H7 (cell line): ENCODE results near the gene CCDC27. TPM values are rescaled to one million over a fixed set of nuclear protein-coding genes. Genes with fewer than 3 reads are reported as not detected.

Source experiments
- DNase-seq: peaks from one replicate; pipeline ENCODE4 v3.0.0; 2012
- H3K27me3 ChIP-seq: 2 replicates; pipeline ENCODE4 v1.6.0; 2011; ENCODE audit warnings: mild to moderate bottlenecking, low read length; ENCODE audit not compliant: control insufficient read depth, insufficient read depth
- H3K36me3 ChIP-seq: replicated peaks from 2 replicates; pipeline ENCODE4 v1.5.1; 2011; ENCODE audit warnings: low read length; ENCODE audit not compliant: control insufficient read depth, insufficient read depth
- H3K4me3 ChIP-seq: 2 replicates; pipeline ENCODE4 v1.5.1; 2011; ENCODE audit warnings: low read depth, mild to moderate bottlenecking, control low read depth, low read length, moderate library complexity; ENCODE audit not compliant: insufficient read depth
- total RNA-seq: library from RNA; depleted of rRNA; stranded (reverse); fragments of >200 nt; shearing (Covaris generic); gene quantifications from 2 replicates; pipeline ENCODE4 v1.2.3, GENCODE V29; 2014; rRNA removed

Gene CCDC27
- 0.04 and 0.07 TPM in 2 replicates for total RNA-seq

DNA sequence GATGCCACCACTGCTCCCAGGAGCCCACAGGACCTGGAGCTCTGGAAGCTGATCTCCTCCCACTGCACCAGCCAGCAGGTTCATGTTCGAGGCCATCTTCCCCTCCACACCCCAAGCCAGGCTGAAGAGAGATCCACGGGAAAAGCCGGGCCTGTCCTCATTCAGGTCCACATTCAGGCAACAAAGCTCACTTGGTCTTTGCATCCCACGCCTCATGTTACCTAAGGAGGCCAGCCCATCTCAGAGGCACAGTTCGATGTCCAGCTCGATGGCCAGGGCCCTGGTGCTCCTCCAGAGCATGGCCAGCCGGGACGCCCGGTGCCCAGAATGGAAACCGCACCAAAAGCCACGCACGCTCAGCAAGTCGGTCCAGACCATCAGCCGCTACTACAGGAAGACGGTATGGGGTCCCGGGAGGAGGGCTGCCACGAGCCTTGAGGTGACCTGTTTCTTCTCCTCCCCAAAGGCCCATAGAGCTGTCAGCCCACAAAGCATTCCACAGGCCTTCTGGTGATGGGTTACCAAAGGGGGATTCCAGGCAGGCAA is at the start of gene CCDC27:
TSS of gene CCDC27 (plus strand) at position 51 of the 546 bp plus-strand sequence. CDS start at position 83, 32 bp downstream.
- H3K36me3 ChIP-seq, result no peaks in the 10 kb centered on the region
- no peak for DNase-seq
- peaks cover 4% of the 10 kb centered on the region for H3K27me3 ChIP-seq
- H3K4me3 ChIP-seq, result no peak within 1 kb of the TSS

DNA sequence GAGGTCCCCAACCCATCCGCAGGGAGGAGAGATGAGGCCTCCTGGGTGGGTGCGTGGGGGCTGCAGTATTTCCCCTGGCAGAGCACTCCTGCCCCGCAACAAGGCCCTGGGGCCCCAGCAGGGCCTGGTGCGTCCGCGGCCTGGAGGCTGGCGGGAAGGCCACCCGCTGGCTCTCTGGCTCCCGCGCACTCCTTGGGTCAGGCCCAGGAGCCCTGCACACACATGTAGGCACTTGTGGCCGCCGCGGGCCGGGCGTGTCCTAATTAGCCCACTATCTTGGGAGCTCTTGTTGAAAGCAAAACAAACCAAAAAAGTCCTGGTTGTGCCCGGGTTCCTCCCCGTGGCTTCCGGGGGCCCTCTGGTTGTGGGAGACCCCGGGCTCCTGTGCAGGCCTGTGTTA is 49.7 kb upstream of the CCDC27 start:
- Histone ChIP-seq H3K4me3 (no peak overlapping the region), H3K36me3 (no peaks in the 10 kb centered on the region), H3K27me3 (no peaks in the 10 kb centered on the region)
- no peak for DNase-seq

DNA sequence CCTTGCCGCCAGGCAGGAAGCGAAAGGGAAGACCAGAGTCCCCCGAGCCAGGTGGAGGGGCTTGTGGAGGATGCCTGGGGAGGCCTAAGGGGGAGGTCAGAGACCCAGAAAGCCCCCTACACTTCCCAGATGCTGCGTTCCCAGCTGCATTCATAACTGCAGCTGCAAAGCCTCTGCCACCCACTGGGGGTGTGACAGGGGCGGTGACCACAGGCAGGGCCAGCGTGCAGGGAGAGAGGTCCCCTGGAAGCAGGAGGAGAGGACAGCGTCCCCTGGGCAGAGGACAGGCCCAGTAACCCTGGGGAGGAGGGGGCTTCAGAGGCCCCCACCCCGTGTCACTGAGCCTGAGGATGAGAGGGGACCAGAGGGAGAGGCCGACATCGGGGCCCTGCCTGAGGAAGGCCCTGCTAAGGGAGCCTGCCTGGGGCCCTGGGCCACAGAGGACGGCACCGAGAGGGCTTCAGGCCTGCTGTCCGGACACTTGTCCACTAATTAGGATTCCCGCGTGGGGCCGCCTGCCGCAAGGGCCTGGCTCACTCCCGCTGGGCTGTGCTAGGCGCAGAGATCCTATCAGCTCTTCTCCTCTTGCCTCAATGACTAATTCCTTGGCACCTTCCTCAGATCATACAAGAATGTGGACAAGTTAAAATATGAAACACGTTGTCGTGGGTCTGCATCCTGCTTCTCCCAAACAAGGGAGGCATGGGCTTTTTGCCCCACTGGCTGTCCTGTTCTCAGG is 49.1 kb upstream of the CCDC27 start:
- H3K36me3 ChIP-seq, result no peaks in the 10 kb centered on the region
- peak; percentile 76 for DNase-seq
- no peaks in the 10 kb centered on the region for H3K27me3 ChIP-seq
- H3K4me3 ChIP-seq, result no peak overlapping the region

DNA sequence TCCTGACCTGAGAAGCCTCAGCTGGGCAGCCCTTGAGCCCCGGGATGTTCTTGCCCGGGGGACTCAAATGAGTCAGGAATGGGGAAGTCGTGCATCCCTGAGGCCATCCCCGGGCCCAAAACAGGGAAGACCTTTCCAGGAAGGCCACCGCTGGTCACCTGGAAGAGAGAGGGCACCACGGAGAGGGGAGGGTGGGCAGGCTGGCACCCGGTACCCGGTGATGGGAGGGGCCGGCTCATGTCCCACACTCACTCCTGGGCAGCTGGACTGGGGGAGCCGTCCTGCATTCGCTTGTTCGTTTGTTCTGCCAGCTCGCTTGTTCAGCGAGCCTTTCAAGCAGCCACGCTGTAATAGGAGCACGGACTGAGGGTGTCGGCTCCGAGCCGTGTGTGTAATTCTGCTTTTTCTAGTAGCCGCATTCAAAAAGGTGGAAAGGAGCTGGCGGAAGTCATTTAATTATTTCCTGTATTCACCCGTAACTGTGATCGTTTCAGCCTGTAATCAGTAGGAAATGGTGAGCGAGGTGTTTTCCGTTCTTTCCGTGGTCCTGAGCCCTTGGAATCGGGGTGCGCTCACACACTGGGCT is 48.4 kb upstream of the CCDC27 start:
- Histone ChIP-seq H3K36me3 (no peaks in the 10 kb centered on the region), H3K27me3 (no peaks in the 10 kb centered on the region; the same call in 1 of the 2 replicates), H3K4me3 (no peak overlapping the region)
- no peak for DNase-seq

DNA sequence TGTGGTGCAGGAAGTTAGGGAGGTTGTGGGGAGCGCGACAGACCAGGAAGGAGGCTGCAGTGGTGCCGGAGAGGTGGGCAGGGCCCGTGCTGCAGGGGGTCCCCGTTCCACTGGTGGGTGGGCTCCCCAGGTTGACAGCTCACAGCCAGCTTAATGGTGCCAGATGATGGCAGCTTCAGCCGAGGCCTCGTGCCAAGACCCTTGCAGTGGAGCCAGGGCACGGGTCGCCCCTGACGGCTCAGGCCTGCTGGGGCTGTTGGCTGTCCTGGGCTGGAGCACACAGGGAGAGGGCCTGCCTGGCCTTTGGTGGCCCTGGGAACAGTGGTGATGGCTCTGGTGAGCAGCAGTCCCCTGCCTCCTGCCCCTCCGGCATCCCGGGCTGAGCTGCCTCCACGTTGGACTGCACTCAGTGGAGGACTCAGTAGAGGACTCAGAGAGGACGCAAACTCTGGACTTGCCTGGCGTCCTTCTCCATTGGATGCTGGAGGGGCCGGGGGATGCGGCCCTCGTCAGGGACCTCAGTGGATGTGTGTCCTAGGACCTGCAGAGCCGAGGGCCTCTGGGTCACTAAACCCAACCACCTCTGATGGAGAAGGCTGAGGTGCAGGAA is 46.8 kb upstream of the CCDC27 start:
- no peak for DNase-seq
- H3K36me3 ChIP-seq, result no peaks in the 10 kb centered on the region
- H3K27me3 ChIP-seq, result no peaks in the 10 kb centered on the region; the same call in 1 of the 2 replicates

DNA sequence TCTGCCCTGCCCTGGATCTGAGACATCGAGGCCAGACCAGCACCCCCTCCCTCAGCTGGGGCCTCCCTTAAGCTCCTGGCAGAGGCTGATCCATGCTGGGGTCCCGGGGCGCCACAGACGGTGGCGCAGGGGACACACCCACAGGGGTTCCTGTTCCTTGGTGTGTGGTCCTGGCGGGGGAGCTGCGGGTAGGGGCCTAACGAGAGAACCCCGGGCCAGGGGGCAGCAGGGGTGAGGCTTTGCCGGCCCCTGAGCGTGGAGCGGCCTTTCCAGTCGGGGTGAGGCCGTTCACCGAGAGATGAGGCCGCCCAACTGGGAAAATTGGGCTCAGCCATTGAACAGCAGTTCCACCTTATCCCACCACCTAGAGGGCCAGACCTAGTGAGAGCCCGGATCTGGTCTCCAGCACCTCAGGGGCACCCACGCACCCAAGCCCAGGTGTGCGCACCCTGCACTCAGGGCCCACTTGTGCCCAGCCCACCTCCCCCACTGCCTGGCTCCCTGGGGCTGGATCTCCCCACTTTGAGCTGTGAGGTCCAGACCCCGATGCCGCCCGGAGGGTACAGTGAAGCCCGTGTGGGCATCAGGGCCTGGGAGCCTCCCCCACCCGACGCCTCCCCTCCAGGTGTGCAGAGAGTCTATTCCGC is 45.5 kb upstream of the CCDC27 start:
- no peak for DNase-seq
- Histone ChIP-seq H3K27me3 (no peaks in the 10 kb centered on the region; the same call in 1 of the 2 replicates), H3K36me3 (no peaks in the 10 kb centered on the region), H3K4me3 (no peak overlapping the region)

More for the DNA sequence above, 46.8 kb upstream of the CCDC27 start:
- no peak overlapping the region for H3K4me3 ChIP-seq

DNA sequence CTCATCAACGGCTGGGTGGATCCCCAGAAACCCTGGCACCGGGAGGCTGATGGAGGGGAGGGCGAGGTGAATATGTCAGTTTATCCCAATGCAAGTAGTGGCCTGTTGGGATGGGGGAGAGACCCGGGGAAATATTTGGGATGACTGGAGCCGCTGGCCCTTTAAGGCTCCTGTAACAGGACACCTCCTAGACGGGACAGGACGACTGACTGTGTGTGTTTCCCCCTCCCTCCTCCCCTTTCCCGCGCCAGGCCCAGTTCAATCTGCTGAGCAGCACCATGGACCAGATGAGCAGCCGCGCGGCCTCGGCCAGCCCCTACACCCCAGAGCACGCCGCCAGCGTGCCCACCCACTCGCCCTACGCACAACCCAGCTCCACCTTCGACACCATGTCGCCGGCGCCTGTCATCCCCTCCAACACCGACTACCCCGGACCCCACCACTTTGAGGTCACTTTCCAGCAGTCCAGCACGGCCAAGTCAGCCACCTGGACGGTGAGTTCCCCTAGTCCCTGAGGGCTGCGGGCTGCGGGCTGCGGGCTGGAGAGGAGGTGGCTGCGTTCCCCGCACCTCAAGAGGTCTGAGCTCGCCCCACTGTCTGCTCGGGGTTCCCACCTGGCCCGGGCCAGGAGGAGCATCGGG is 44.8 kb upstream of the CCDC27 start:
- no peaks in the 10 kb centered on the region for H3K36me3 ChIP-seq
- DNase-seq, result peak; percentile 95
- no peaks in the 10 kb centered on the region; the same call in 1 of the 2 replicates for H3K27me3 ChIP-seq
- no peak overlapping the region for H3K4me3 ChIP-seq

DNA sequence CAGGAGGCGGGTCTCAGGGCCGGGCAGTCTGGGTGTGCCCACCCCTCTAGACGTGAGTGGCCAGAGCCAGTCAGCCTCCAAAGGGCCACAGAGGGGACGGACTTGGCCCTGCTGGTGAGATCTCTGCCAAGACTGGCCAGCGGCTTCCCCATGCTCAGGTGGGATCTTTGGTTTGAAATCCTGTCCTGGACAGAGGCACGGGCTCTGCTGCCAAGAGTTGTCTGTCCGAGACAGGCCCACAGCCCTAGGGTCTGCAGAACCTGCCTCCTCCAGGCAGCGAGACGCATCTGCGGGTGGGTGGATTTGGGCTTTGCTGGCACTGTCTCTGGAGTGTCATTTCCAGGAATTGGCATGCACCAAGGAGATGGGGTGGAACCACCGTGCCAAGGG is 44.3 kb upstream of the CCDC27 start:
- Histone ChIP-seq H3K36me3 (no peaks in the 10 kb centered on the region), H3K27me3 (no peaks in the 10 kb centered on the region; the same call in 1 of the 2 replicates), H3K4me3 (no peak overlapping the region)
- peak; percentile 79 for DNase-seq

DNA sequence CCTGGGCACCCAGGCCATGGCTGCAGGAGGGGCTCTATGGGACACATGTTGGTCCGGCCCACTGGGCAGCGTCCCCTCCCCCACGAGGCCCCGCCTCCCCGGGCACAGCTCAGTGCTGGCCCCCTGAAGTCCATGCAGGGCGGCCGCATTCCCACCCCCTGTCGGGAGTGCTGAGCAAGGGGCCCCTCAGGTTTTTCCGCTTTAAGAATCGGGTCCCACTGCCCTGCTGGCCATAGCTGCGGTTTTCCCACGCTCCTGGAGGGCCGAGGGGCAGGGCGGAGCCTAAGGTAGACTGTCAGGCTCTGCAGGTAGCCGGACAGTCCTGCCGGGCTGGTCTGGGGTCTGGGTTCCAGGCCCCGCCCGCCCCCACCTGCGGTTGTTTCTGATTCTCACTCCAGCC is 43.5 kb upstream of the CCDC27 start:
- peak; percentile 89 for DNase-seq
- no peaks in the 10 kb centered on the region; the same call in 1 of the 2 replicates for H3K27me3 ChIP-seq
- H3K36me3 ChIP-seq, result no peaks in the 10 kb centered on the region
- H3K4me3 ChIP-seq, result no peak overlapping the region

DNA sequence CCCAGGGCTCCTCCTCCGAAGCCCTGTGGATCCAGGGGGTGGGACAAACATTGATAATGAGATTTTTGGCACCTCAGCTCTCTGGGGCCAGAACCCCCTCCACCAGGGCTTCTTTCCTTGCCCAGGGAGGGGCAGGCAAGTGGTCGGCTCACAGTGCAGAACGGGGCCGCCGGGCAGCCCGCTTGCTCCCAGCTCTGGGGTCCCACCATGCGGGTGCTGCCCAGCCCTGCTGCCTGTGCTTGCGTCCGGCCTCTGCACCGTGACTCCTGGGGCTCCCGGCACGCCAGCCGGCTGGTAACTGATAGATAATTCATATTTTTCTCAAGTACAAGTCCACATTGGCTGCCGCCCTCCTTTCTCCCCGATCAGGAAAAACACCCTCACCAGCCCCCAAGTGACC is 42.0 kb upstream of the CCDC27 start:
- Histone ChIP-seq H3K4me3 (no peak overlapping the region), H3K27me3 (no peaks in the 10 kb centered on the region; the same call in 1 of the 2 replicates), H3K36me3 (no peaks in the 10 kb centered on the region)
- no peak for DNase-seq

DNA sequence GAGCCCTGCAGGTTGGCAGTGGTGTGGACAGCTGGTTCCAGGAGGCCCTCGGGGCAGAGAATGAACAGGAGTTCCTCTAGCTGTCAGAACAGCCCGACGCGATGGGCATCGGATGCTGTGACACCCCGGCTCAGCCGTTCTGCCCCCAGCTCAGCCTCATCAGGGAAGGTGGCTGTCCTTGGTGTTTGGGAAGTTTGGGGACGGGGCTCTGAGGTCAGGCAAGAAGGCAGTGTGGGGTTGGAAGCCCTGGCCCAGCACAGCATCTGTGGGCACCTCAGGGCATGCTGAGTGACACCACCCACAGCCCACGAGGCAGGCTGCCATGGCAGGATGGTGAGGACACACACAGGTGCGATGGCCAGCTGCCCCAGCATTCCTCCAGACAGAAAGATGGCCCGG is 40.9 kb upstream of the CCDC27 start:
- Histone ChIP-seq H3K36me3 (no peaks in the 10 kb centered on the region), H3K27me3 (no peaks in the 10 kb centered on the region; the same call in 1 of the 2 replicates), H3K4me3 (no peak overlapping the region)
- no peak for DNase-seq

DNA sequence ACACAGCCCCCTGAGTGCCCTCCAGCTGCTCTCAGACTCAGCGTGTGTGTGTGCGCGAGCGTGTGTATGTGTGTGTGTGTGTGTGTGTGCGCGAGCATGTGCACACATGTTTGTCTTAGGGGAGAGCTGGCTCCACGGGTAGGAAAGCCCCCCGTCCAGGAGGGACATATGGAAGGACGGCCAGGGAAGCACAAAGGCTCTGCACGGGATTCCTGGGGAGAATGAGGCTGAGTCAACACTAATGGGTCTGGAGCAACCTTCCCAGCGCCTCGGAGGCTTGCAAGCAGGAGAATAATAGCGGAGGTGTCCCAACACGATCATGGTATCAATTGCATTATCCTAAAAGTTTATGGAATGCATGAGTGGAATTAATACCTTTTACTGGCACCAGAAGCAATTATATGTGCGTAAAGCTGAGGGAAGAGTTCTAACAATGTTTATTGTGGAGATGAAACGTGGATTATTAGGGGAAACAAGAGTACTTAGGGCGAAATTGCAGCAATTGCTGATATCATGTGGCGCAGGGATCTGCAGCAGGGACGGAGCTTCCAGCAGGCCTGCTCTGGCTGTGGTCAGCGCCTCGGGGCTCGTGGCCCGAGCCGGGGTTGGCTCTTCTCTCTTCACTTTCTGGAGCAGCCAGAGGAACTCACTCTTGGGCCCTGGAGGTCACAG is 40.3 kb upstream of the CCDC27 start:
- H3K4me3 ChIP-seq, result no peak overlapping the region
- H3K36me3 ChIP-seq, result no peaks in the 10 kb centered on the region
- H3K27me3 ChIP-seq, result no peaks in the 10 kb centered on the region; the same call in 1 of the 2 replicates
- DNase-seq, result no peak

DNA sequence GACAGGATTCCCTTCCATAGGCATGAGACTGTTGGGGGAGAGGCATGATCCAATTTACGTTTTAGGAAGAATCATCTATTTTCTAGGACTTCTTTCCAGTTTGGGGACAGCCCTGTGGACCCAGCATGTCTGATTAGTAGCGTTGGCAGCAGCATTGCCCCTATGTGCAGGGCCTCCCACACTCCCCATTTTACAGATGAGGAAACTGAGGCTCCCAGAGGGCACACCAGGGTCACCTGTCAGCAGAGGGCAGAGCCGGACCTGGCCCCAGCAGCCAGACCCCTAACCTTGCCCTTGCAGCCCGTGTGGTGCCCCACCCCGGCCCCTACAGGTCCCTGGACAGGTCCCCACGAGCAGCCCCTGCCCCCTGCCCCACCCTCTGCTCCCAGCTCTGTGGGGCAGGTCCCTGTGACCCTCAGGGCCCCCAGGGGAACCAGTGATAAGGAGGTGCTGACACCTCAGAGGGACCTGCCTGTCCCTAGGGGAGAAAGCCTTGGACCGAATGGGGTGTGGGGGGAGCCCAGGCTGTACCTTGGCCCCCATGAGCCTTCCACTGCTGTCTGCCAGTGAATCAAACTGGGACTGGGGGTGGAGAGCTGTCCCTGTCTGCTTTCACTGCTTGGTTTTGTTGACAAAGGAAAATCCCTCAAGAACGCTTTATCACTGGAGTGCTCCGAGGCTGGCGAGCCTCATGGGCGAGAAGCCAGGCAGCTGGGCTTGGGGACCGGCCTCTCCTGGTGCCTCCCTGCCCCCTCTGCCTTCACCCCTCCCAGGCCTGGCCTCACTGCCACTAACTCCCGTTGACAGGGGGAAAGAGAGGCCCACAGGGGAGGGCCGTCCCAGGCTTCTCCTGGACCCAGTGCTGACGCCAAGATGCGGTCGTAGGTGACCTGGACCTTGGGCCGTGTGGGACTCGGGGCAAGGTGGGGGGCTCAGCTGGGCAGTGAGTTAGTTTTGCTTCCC is 39.4 kb upstream of the CCDC27 start:
- no peaks in the 10 kb centered on the region; the same call in 1 of the 2 replicates for H3K27me3 ChIP-seq
- H3K36me3 ChIP-seq, result no peaks in the 10 kb centered on the region
- DNase-seq, result no peak
- H3K4me3 ChIP-seq, result no peak overlapping the region
